ENCODE measurements around the gene MYH10.
A peak's percentile ranks its signal among the peaks of the same experiment; 100 is the strongest.

Gene MYH10

GRCh38 chr17:8469964-8470363, 160.6 kb downstream of the MYH10 start:
- DNase-seq, result no peak

- DNase-seq, result no peak
Observed at GRCh38 chr17:8468980-8469379, 161.5 kb downstream of the MYH10 start.

- no peak for DNase-seq
Observed at GRCh38 chr17:8468127-8468526, 162.4 kb downstream of the MYH10 start.

- no peak for DNase-seq
Observed at GRCh38 chr17:8467527-8467926, 163.0 kb downstream of the MYH10 start.

GRCh38 chr17:8466873-8467272, 163.7 kb downstream of the MYH10 start:
- no peak for DNase-seq

- peak; percentile 54 for DNase-seq
Observed at GRCh38 chr17:8466456-8466855, 164.1 kb downstream of the MYH10 start.

GRCh38 chr17:8465759-8466158, 164.8 kb downstream of the MYH10 start:
- no peak for DNase-seq

GRCh38 chr17:8465356-8465755, 165.2 kb downstream of the MYH10 start:
- no peak for DNase-seq

GRCh38 chr17:8464941-8465340, 165.6 kb downstream of the MYH10 start:
- no peak for DNase-seq

- DNase-seq, result peak; percentile 63
Observed at GRCh38 chr17:8463099-8463498, 167.4 kb downstream of the MYH10 start.

- DNase-seq, result no peak
Observed at GRCh38 chr17:8462564-8462963, 168.0 kb downstream of the MYH10 start.

- DNase-seq, result no peak
Observed at GRCh38 chr17:8459831-8460230, 170.7 kb downstream of the MYH10 start.

- DNase-seq, result no peak
Observed at GRCh38 chr17:8459107-8459506, 171.4 kb downstream of the MYH10 start.

- DNase-seq, result no peak
Observed at GRCh38 chr17:8458128-8458527, 172.4 kb downstream of the MYH10 start.

GRCh38 chr17:8455665-8456209, 174.8 kb downstream of the MYH10 start:
- no peak for DNase-seq

- DNase-seq, result no peak
Observed at GRCh38 chr17:8453326-8453725, 177.2 kb downstream of the MYH10 start.

GRCh38 chr17:8451933-8452614, 178.5 kb downstream of the MYH10 start:
- DNase-seq, result no peak

GRCh38 chr17:8448310-8448709, 182.2 kb downstream of the MYH10 start:
- no peak for DNase-seq

- no peak for DNase-seq
Observed at GRCh38 chr17:8447799-8448198, 182.7 kb downstream of the MYH10 start.

GRCh38 chr17:8445536-8445935, 185.0 kb downstream of the MYH10 start:
- no peak for DNase-seq

GRCh38 chr17:8444494-8444893, 186.0 kb downstream of the MYH10 start:
- no peak for DNase-seq

GRCh38 chr17:8443756-8444155, 186.8 kb downstream of the MYH10 start:
- DNase-seq, result no peak

- no peak for DNase-seq
Observed at GRCh38 chr17:8442310-8442709, 188.2 kb downstream of the MYH10 start.

- DNase-seq, result no peak
Observed at GRCh38 chr17:8441690-8442089, 188.8 kb downstream of the MYH10 start.

GRCh38 chr17:8439681-8440080, 190.8 kb downstream of the MYH10 start:
- no peak for DNase-seq

All from fibroblast of upper back skin (primary cell).